Astrocyte of the cerebellum (primary cell): ENCODE measurements around the gene GFM1.

Source experiments
- DNase-seq: peaks from one replicate; pipeline ENCODE4 v3.0.0-alpha.2; 2011; ENCODE audit warnings: low read depth
- H3K4me3 ChIP-seq: 2 replicates; pipeline ENCODE4 v1.5.1; 2011; ENCODE audit warnings: mild to moderate bottlenecking, low read depth, low read length, moderate library complexity
- in situ Hi-C: cut with HindIII; loops from 2 replicates; pipeline ENCODE4 v1.10.0; 2017; ENCODE audit warnings: low sequenced_read_pairs
- TF ChIP-seq, protein P1 (sequence below): IDR thresholded peaks from 2 replicates; pipeline ENCODE4 v1.5.1; 2012; ENCODE audit warnings: low read length, low read depth, moderate library complexity, mild to moderate bottlenecking; ENCODE audit errors: missing control alignments

The GFM1 gene

GRCh38 chr3:158718490-158719170 lies 74.3 kb downstream of the GFM1 start:
- in situ Hi-C loops: loop anchor here (5.0 kb wide), 2 partner anchors 44 to 69 kb away; no protein-coding TSS in a partner anchor
- DNase-seq: peak; percentile 98

GRCh38 chr3:158722108-158722507 lies 77.8 kb downstream of the GFM1 start:
- in situ Hi-C loops: no loop called here
- H3K4me3 ChIP-seq: no peak overlapping the region
- DNase-seq: no peak
- TF ChIP-seq, protein P1, sequence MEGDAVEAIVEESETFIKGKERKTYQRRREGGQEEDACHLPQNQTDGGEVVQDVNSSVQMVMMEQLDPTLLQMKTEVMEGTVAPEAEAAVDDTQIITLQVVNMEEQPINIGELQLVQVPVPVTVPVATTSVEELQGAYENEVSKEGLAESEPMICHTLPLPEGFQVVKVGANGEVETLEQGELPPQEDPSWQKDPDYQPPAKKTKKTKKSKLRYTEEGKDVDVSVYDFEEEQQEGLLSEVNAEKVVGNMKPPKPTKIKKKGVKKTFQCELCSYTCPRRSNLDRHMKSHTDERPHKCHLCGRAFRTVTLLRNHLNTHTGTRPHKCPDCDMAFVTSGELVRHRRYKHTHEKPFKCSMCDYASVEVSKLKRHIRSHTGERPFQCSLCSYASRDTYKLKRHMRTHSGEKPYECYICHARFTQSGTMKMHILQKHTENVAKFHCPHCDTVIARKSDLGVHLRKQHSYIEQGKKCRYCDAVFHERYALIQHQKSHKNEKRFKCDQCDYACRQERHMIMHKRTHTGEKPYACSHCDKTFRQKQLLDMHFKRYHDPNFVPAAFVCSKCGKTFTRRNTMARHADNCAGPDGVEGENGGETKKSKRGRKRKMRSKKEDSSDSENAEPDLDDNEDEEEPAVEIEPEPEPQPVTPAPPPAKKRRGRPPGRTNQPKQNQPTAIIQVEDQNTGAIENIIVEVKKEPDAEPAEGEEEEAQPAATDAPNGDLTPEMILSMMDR: no peak

More at GRCh38 chr3:158718490-158719170, 74.3 kb downstream of the GFM1 start:
- H3K4me3 ChIP-seq: no peak overlapping the region
- TF ChIP-seq, protein P1: no peak

DNA sequence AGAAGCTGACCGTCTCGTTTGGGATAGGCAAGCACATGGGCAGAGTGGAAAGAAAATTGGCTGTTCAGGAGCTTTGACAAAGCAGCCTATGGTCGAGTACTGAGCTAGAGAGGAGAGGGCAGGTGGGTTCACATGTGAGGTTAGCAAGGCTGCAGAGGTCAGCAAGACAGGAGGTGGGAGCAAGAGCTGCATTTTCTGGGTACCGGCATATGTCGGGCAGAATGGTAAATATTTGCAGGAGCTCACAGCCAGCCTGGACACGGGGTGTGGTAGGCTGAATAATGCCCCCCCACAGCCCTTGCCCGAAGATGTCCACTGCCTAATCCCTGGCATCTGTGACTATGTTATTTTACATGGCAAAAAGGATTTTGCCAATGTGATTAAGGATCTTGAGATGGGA lies 79.7 kb downstream of the GFM1 start:
- no peak overlapping the region for H3K4me3 ChIP-seq
- TF ChIP-seq, protein P1: no peak
- in situ Hi-C loops: no loop called here
- DNase-seq: no peak

DNA sequence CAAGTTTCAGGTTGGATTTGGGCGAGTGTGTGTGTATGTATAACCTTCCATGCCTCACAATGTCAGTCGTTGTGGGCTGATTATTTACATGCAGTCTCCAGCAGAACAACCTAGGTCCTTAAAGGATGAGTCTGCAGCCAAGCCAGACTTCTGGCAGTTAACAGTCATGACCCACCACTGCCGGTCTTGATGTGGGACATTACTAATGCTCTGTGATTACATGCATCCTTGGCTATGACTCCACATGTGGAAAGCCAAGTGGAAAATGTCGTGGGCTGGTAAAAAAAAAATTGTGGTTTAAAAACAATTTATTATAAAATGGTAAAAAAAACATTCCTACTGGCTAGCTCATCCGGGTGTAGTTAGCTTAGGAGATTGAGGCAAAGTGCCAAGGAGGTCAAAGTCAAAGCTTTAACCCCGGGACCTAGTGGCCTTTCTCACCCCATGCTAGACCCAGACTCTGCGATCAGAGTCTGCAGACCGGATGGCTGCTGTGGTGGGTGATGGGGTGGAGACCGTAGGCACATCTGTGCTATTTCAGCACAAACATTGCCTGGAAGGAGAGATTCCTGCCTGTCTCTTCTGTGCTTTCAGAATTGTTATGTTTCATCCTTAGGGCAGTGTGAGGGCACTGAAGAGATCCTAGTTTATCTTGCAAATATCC lies 81.2 kb downstream of the GFM1 start:
- no peak overlapping the region for H3K4me3 ChIP-seq
- DNase-seq: peak; percentile 98
- TF ChIP-seq, protein P1: no peak
- in situ Hi-C loops: no loop called here

DNA sequence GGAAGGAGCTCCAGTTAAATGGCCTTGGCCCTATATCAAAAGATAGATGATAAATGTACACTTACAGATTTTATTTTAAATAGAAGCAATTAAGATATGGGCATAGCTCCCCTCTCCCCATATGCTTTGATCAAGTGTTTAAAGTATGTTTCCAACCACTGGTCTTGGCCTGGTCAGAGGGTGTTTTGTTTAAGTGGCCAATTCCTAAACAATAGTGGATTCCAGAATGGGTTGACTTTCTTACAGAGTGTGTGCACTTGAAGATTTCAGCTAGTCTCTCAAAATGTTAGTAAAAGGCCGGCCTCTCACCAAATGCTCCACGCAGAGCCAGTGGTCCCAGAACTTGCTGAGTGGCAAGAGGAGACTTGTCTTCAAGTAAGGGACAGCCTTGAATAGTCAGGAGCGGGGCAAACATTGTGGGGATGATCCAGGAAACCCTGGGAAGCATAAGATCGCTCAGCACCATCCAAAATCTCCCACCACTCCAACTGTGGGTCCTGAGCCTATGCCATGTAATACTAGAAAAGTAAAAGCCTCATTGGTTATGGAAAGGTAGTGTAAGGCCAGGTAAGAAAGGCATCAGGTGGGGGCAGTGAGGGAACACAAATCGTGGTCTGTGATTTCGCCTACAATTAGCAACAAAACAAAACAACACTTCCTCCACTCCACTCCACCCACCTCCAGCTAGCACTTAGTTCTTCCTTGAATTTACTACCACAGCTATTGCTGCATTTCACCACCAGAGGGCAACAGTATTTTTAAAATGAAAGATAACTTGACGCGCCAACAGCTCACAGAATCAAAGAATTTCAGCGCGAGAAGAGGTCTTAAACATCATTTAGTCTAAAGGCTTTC lies 83.1 kb downstream of the GFM1 start:
- TF ChIP-seq, protein P1: peak; percentile 74
- no peak overlapping the region for H3K4me3 ChIP-seq
- DNase-seq: peak; percentile 74
- in situ Hi-C loops: no loop called here

DNA sequence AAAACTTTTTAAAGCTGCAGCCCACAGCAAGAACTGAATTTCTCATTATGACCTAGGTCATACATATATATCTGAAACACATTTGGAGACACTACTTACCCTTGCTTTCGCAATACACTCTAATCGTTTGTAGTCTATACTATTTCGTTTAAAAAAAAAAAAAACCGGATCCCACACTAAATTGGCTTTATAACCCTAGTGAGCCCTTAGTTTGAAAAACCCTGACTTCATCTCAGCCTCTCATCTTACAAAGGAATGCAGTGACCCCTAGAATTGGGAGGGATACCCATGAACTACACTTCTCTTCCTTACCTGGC lies 83.7 kb downstream of the GFM1 start:
- no peak overlapping the region for H3K4me3 ChIP-seq
- no peak for DNase-seq
- TF ChIP-seq, protein P1: no peak
- in situ Hi-C loops: no loop called here
